Smooth muscle cell of trachea (primary cell): ENCODE measurements around the gene ENO4. TPM values are rescaled to one million over a fixed set of nuclear protein-coding genes. Genes with fewer than 3 reads are reported as not detected.

Experiments
- total RNA-seq: library from RNA; depleted of rRNA; stranded (reverse); fragments of >200 nt; gene quantifications from 2 replicates; pipeline ENCODE4 v1.2.1, GENCODE V29; 2014

Gene ENO4
- 0.29 and 0.50 TPM in 2 replicates for total RNA-seq

GRCh38 chr10:116849248-116850057 lies at the start of gene ENO4:
Gene ENO4, plus strand, starts transcription at chr10:116849499. Its CDS starts 68 bp downstream, at chr10:116849567.

Other genes starting within 250 kb of the ENO4 start
- gene PNLIPRP2, start 228.5 kb upstream of the ENO4 start, total RNA-seq, result not detected in 2 replicates
- 9.0 and 11.4 TPM in 2 replicates for gene HSPA12A, start 106.9 kb upstream of the ENO4 start, total RNA-seq
- 0.99 and 3.2 TPM in 2 replicates for gene SHTN1, start 155.7 kb downstream of the ENO4 start, total RNA-seq